Caco-2 (cell line): ENCODE data around the gene SH3BGRL3. TPM values are rescaled to one million over a fixed set of nuclear protein-coding genes. Genes with fewer than 3 reads are reported as not detected.

Source experiments
- BruUV-seq: library from RNA; stranded (reverse); fragments of 400-500 nt; replicated peaks from 2 replicates; lab custom pipeline; 2021; lab: Mats Ljungman, UMichigan
- CTCF ChIA-PET: fragments of 300-600 bp; sonication (Branson Sonifier 250); formaldehyde crosslinking; loops from one replicate; lab custom pipeline; 2022; ENCODE audit warnings: antibody characterized with exemption; lab: Charles Lee
- POLR2A ChIA-PET: fragments of 300-600 bp; sonication (Branson Sonifier 250); formaldehyde crosslinking; loops from one replicate; lab custom pipeline; 2022; ENCODE audit warnings: antibody characterized with exemption; lab: Charles Lee
- DNase-seq, 2 experiments: peaks; one replicate each; pipeline versions ENCODE4 v3.0.0 to v3.0.0-alpha.2; 2020 to 2022
- H3K27me3 ChIP-seq: replicated peaks from 2 replicates; pipeline ENCODE4 v1.6.0; 2011; ENCODE audit warnings: low read length; ENCODE audit not compliant: control insufficient read depth, insufficient read depth
- H3K36me3 ChIP-seq: 2 replicates; pipeline ENCODE4 v1.5.1; 2011; ENCODE audit warnings: low read length; ENCODE audit not compliant: control insufficient read depth, insufficient read depth
- H3K4me1 ChIP-seq: fragments of 250-450 bp; sonication (Bioruptor Pico); 2 replicates; pipeline ENCODE4 v1.5.1; 2020; ENCODE audit warnings: mild to moderate bottlenecking
- H3K4me3 ChIP-seq: 2 replicates; pipeline ENCODE4 v1.5.1; 2011; ENCODE audit warnings: low read depth, mild to moderate bottlenecking, control low read depth, low read length
- H3K9me3 ChIP-seq: fragments of 250-450 bp; sonication (Bioruptor Pico); 2 replicates; pipeline ENCODE4 v1.5.1; 2020; ENCODE audit warnings: mild to moderate bottlenecking, moderate library complexity
- H3K27ac Mint-ChIP-seq: one replicate; pipeline ENCODE4 v1.8.0; 2022; ENCODE audit warnings: mixed read lengths; ENCODE audit not compliant: unreplicated experiment
- H3K27me3 Mint-ChIP-seq: one replicate; pipeline ENCODE4 v1.8.0; 2022; ENCODE audit warnings: mixed read lengths; ENCODE audit not compliant: insufficient read depth, unreplicated experiment
- H3K36me3 Mint-ChIP-seq: one replicate; pipeline ENCODE4 v1.8.0; 2022; ENCODE audit warnings: mild to moderate bottlenecking, mixed read lengths; ENCODE audit not compliant: insufficient read depth, unreplicated experiment
- H3K4me1 Mint-ChIP-seq: one replicate; pipeline ENCODE4 v1.8.0; 2022; ENCODE audit warnings: low read depth, mixed read lengths; ENCODE audit not compliant: unreplicated experiment
- H3K4me3 Mint-ChIP-seq: one replicate; pipeline ENCODE4 v1.8.0; 2022; ENCODE audit warnings: mild to moderate bottlenecking, moderate library complexity, mixed read lengths; ENCODE audit not compliant: unreplicated experiment
- H3K9me3 Mint-ChIP-seq: one replicate; pipeline ENCODE4 v1.8.0; 2022; ENCODE audit warnings: mixed read lengths; ENCODE audit not compliant: unreplicated experiment
- intact Hi-C: fragments of 100-400 bp; cut with micrococcal nuclease; formaldehyde crosslinking; loops from one replicate; pipeline ENCODE4 v1.10.0; 2022; ENCODE audit not compliant: unreplicated experiment
- total RNA-seq: library from RNA; stranded (reverse); gene quantifications from 2 replicates; pipeline ENCODE4 v1.2.3, GENCODE V29; 2022
- TF ChIP-seq, protein P1 (sequence below), 2 experiments: fragments of 200-600 bp in 1 of 2; IDR thresholded peaks; 1 replicate in 1 of 2; 2 replicates in 1 of 2; pipeline versions ENCODE4 v1.5.1 to v1.8.0; 2011 to 2022; ENCODE audit warnings: antibody characterized with exemption in 1 of 2, control low read depth in 1 of 2, inconsistent platforms in 1 of 2, low read depth in 1 of 2, low read length in 1 of 2, mild to moderate bottlenecking in 1 of 2, moderate library complexity in 1 of 2; ENCODE audit not compliant: insufficient read depth in 1 of 2, severe bottlenecking in 1 of 2, unreplicated experiment in 1 of 2

Gene SH3BGRL3
- total RNA-seq, 1 experiment from 2014 or later = 73.4 TPM

DNA sequence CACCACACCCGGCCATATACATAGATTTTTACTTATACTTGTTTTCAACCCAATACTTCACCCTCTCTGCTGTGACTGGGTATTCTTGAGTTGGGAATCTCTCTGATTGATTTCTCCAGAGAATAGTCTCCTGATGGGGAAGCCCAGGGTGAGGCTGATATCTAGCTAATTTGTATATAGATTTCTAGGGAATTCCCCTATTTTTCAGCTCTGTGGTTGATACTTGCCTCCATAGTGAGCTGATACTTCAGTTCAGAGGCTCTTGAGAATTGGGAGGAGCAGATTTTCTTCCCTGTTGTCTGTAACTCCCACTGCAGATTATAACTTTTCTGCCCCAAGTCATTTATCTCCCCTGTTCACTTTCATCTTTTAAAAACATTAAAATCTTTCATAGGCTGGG, 14.5 kb upstream of the SH3BGRL3 start:
- H3K36me3 Mint-ChIP-seq = peaks cover 63% of the 10 kb centered on the region
- H3K4me3 ChIP-seq = no peak overlapping the region
- BruUV-seq = no TSS peak

DNA sequence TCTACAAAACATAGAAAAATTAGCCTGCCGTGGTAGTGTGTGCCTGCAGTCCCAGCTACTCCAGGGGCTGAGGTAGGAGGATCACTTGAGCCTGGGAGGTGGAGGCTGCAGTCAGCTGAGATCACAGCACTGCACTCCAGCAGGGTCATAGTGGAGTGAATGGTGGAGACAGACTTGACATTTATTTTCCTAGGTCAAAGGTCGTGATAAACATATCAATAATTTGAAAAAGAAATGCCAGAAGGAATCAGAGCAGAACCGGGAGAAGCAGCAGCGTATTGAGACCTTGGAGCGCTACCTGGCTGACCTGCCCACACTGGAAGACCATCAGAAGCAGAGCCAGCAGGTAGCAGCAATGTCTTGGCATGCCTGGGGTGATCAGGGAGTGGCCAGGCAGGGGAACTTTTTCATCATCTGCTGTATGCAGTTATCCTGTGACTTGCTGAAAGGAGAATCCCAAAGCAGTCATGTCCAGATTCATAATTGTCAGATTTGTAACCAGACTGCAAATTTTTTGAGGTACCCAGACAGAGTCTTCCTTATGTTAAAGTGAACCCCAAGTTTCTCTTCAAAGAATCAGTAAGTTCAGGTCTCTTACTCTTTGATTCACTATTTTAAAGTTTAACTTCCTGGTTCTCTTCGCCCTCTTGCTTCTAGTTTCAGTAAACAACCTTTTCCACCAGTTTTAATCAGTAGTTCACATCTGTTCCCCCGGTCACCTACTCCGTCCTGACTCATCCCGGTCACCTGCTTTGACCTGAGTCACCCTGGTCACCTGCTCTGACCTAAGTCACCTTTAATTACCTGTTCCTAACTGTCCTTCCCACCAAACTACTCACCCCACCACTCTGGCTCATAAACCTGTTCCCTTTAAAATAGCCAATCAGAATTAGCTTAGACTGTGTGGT, 11.3 kb upstream of the SH3BGRL3 start:
- Histone ChIP-seq H3K27me3 (no peaks in the 10 kb centered on the region), H3K36me3 (no peaks in the 10 kb centered on the region; the same call in 1 of the 2 replicates), H3K4me3 (no peak overlapping the region), H3K4me1 (no peaks in the 10 kb centered on the region), H3K9me3 (no peaks in the 10 kb centered on the region; the same call in 1 of the 2 replicates)
- Mint-ChIP-seq H3K27ac (no peak overlapping the region), H3K9me3 (peaks cover 13% of the 10 kb centered on the region), H3K27me3 (no peaks in the 10 kb centered on the region), H3K36me3 (peaks cover 72% of the 10 kb centered on the region), H3K4me3 (no peak overlapping the region), H3K4me1 (no peaks in the 10 kb centered on the region)
- BruUV-seq = no TSS peak
- ChIA-PET CTCF (no interaction called here), POLR2A (no interaction called here)
- DNase-seq = no peak
- TF ChIP-seq, protein P1, sequence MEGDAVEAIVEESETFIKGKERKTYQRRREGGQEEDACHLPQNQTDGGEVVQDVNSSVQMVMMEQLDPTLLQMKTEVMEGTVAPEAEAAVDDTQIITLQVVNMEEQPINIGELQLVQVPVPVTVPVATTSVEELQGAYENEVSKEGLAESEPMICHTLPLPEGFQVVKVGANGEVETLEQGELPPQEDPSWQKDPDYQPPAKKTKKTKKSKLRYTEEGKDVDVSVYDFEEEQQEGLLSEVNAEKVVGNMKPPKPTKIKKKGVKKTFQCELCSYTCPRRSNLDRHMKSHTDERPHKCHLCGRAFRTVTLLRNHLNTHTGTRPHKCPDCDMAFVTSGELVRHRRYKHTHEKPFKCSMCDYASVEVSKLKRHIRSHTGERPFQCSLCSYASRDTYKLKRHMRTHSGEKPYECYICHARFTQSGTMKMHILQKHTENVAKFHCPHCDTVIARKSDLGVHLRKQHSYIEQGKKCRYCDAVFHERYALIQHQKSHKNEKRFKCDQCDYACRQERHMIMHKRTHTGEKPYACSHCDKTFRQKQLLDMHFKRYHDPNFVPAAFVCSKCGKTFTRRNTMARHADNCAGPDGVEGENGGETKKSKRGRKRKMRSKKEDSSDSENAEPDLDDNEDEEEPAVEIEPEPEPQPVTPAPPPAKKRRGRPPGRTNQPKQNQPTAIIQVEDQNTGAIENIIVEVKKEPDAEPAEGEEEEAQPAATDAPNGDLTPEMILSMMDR (IDR thresholded peaks at IDR 0.05; ENCODE audit: insufficient read depth in 1 of 2, low read depth in 1 of 2, low read length in 1 of 2, severe bottlenecking in 1 of 2, unreplicated experiment in 1 of 2) = no peak
- intact Hi-C loops = no loop called here

More for the DNA sequence above, 14.5 kb upstream of the SH3BGRL3 start:
- POLR2A ChIA-PET = no interaction called here
- Mint-ChIP-seq H3K4me1 (no peaks in the 10 kb centered on the region), H3K27me3 (no peaks in the 10 kb centered on the region), H3K9me3 (peaks cover 13% of the 10 kb centered on the region), H3K27ac (no peak overlapping the region), H3K4me3 (no peak overlapping the region)
- intact Hi-C loops = no loop called here
- DNase-seq = no peak
- H3K36me3 ChIP-seq = no peaks in the 10 kb centered on the region; the same call in 1 of the 2 replicates
- no peaks in the 10 kb centered on the region for H3K27me3 ChIP-seq
- CTCF ChIA-PET = interaction anchor here (0.7 kb wide), 1 partner anchor 53 kb away, joined by 4 read pairs; no protein-coding TSS in a partner anchor
- TF ChIP-seq, protein P1 (IDR thresholded peaks at IDR 0.05; ENCODE audit: insufficient read depth in 1 of 2, low read depth in 1 of 2, low read length in 1 of 2, severe bottlenecking in 1 of 2, unreplicated experiment in 1 of 2) = no peak
- no peaks in the 10 kb centered on the region; the same call in 1 of the 2 replicates for H3K9me3 ChIP-seq
- no peaks in the 10 kb centered on the region for H3K4me1 ChIP-seq

DNA sequence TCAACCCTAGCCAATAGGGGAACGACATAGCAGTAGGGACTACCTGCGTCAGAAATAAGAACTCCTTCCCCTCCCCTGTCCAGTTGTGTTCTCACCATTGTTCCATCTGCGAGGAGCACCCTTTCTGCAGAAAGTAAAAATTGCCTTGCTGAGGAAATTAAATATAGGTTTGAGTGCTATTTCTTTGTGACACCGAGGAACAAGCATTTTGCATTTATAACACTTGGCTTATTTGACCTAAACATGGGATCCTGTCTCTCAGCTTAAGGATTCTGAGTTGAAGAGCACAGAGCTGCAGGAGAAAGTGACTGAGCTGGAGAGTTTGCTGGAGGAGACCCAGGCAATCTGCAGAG, 10.7 kb upstream of the SH3BGRL3 start:
- peaks cover 1% of the 10 kb centered on the region for H3K36me3 ChIP-seq
- H3K36me3 Mint-ChIP-seq = peaks cover 69% of the 10 kb centered on the region
- BruUV-seq = no TSS peak

More for the DNA sequence above, 10.7 kb upstream of the SH3BGRL3 start:
- TF ChIP-seq, protein P1 (IDR thresholded peaks at IDR 0.05; ENCODE audit: insufficient read depth in 1 of 2, low read depth in 1 of 2, low read length in 1 of 2, severe bottlenecking in 1 of 2, unreplicated experiment in 1 of 2) = no peak
- CTCF ChIA-PET = no interaction called here
- Mint-ChIP-seq H3K4me1 (no peaks in the 10 kb centered on the region), H3K27ac (no peak overlapping the region), H3K4me3 (no peak overlapping the region), H3K27me3 (no peaks in the 10 kb centered on the region), H3K9me3 (peaks cover 13% of the 10 kb centered on the region)
- no peaks in the 10 kb centered on the region for H3K4me1 ChIP-seq
- no peaks in the 10 kb centered on the region; the same call in 1 of the 2 replicates for H3K9me3 ChIP-seq
- no peak for DNase-seq
- intact Hi-C loops = no loop called here
- no peaks in the 10 kb centered on the region for H3K27me3 ChIP-seq
- H3K4me3 ChIP-seq = no peak overlapping the region
- POLR2A ChIA-PET = no interaction called here
